Vagina (tissue), 2 donors: Measurements from ENCODE around the gene ACY1. TPM values are rescaled to one million over a fixed set of nuclear protein-coding genes. Genes with fewer than 3 reads are reported as not detected.

Experiments used
- DNase-seq, 2 donors: peaks; one replicate each; pipeline ENCODE4 v3.0.0-alpha.2; 2017; ENCODE audit errors: extremely low spot score in 2 of 2
- H3K27ac ChIP-seq: fragments of 200-600 bp; sonication (generic); one replicate; pipeline ENCODE4 v1.5.1; 2019
- H3K27me3 ChIP-seq: fragments of 200-600 bp; sonication (generic); one replicate; pipeline ENCODE4 v1.5.1; 2019
- H3K36me3 ChIP-seq, 2 donors: fragments of 200-600 bp; sonication (generic); one replicate each; pipeline ENCODE4 v1.5.1; 2017 to 2019
- H3K4me1 ChIP-seq: fragments of 200-600 bp; sonication (generic); one replicate; pipeline ENCODE4 v1.5.1; 2019
- H3K4me3 ChIP-seq, 2 donors: fragments of 200-600 bp; sonication (generic); 1 replicate in 1 of 2; 2 replicates in 1 of 2; pipeline ENCODE4 v1.5.1; 2016 to 2019
- H3K9me3 ChIP-seq: fragments of 200-600 bp; sonication (generic); one replicate; pipeline ENCODE4 v1.5.1; 2019
- POLR2A ChIP-seq, 2 donors: fragments of 450-650 bp; IDR thresholded peaks; one replicate each; pipeline ENCODE4 v1.6.1; 2017; ENCODE audit warnings: antibody characterized with exemption in 2 of 2, mild to moderate bottlenecking in 2 of 2, moderate library complexity in 2 of 2
- POLR2AphosphoS5 ChIP-seq, 2 donors: sonication (generic); formaldehyde crosslinking; IDR thresholded peaks; one replicate each; pipeline ENCODE4 v1.9.0; 2017; ENCODE audit warnings: antibody characterized with exemption in 2 of 2, mild to moderate bottlenecking in 2 of 2, low read depth in 1 of 2; ENCODE audit not compliant: insufficient read depth in 1 of 2
- intact Hi-C: fragments of 100-400 bp; cut with DNase I; formaldehyde crosslinking; loops from one replicate; pipeline ENCODE4 v1.15.1; 2023
- total RNA-seq: library from RNA; depleted of rRNA; stranded (reverse); fragments of >200 nt; gene quantifications from one replicate; pipeline ENCODE4 v1.2.3, GENCODE V29; 2016
- TF ChIP-seq, protein P1 (sequence below), 3 experiments: fragments of 450-650 bp in 2 of 3; fragments of 200-600 bp in 1 of 3; sonication (generic) in 1 of 3; IDR thresholded peaks; one replicate each; pipeline ENCODE4 v1.5.1; 2017 to 2019; ENCODE audit warnings: antibody characterized with exemption in 3 of 3, mild to moderate bottlenecking in 2 of 3, moderate library complexity in 2 of 3

Gene ACY1
- total RNA-seq, 1 donor from 2014 or later: 29.7 TPM

DNA sequence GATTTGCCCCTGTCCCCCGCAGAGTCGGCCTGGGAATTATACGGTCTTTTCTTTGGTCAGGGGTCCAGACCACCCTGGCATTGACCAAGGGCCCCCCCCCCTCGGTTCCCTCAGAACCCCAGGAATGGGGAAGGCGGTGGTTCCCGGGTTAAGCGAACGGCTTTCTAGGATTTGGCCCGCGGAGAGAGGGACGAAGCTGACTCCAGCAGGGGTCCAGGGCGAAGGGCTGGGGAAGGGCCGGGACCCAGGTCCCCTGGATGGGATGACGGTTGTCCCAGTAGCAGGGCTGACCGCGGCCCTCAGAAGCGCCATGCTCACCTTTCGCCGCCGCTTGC, 41.9 kb upstream of the ACY1 start:
- H3K4me1 ChIP-seq: peaks cover 31% of the 10 kb centered on the region
- H3K27ac ChIP-seq: no peak overlapping the region
- peak in 1 of 2 donors; percentile 81 for DNase-seq
- H3K9me3 ChIP-seq: no peaks in the 10 kb centered on the region
- TF ChIP-seq POLR2A (IDR thresholded peaks at IDR 0.05) (no peak), POLR2AphosphoS5 (IDR thresholded peaks at IDR 0.05; ENCODE audit: insufficient read depth in 1 of 2, low read depth in 1 of 2) (no peak)
- TF ChIP-seq, protein P1, sequence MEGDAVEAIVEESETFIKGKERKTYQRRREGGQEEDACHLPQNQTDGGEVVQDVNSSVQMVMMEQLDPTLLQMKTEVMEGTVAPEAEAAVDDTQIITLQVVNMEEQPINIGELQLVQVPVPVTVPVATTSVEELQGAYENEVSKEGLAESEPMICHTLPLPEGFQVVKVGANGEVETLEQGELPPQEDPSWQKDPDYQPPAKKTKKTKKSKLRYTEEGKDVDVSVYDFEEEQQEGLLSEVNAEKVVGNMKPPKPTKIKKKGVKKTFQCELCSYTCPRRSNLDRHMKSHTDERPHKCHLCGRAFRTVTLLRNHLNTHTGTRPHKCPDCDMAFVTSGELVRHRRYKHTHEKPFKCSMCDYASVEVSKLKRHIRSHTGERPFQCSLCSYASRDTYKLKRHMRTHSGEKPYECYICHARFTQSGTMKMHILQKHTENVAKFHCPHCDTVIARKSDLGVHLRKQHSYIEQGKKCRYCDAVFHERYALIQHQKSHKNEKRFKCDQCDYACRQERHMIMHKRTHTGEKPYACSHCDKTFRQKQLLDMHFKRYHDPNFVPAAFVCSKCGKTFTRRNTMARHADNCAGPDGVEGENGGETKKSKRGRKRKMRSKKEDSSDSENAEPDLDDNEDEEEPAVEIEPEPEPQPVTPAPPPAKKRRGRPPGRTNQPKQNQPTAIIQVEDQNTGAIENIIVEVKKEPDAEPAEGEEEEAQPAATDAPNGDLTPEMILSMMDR (IDR thresholded peaks at IDR 0.05): no peak
- H3K4me3 ChIP-seq: peak overlapping the region; percentile 69 to 76
- no peaks in the 10 kb centered on the region for H3K27me3 ChIP-seq
- intact Hi-C loops: loop anchor here (2.0 kb wide), 1 partner anchor 33 kb away; the partner anchor contains the start of genes ABHD14A and ABHD14B
- peaks cover 0 to 17% of the 10 kb centered on the region in 2 donors for H3K36me3 ChIP-seq

DNA sequence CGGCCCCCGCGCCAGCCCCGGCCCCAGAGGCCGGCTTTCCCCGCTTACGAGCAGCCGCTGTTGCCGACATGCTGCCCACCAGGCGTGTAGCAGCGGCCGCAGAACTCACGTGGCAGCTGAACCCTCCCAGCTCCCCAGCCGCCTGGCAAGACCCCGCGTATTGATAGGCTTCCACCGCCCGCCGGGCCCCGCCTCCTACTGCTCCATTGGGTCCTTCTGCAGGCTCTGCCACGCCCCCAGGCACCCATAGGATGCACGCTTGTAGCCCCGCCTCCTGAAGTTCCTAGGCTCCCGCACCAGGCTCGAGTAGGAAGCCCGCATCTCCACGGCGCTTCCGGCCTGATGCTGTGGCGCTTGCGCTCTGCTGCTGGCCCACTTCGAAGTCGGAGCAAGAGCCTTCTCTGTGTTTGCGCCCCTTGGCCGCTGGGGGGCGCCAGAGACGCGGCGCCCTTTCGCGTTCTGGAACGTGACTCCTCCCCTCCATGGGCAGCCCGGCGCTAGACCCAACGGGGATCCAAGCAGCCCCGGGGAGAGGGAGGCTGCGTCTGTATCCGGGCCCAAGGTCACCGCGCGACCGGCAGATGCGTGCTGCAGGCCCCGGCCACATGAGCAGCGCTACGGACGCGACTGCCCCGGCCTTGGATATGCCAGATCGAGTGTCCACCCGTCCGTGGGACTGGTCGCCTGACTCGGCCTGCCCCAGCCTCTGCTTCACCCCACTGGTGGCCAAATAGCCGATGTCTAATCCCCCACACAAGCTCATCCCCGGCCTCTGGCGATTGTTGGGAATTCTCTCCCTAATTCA, 41.3 kb upstream of the ACY1 start, which contains the start of the genes PARP3 and RRP9:
PARP3 (plus strand) TSS at position 566 of the 805 bp plus-strand sequence. CDS start 993 bp downstream, outside the sequence.
RRP9 (minus strand) TSS at position 107 of the 805 bp plus-strand sequence; CDS start at position 70, 37 bp downstream.
- Histone ChIP-seq H3K4me3 (peak within 1 kb of the TSS; percentile 69 to 76), H3K4me1 (peaks cover 31% of the 10 kb centered on the region), H3K27me3 (no peaks in the 10 kb centered on the region), H3K27ac (peak within 1 kb of the TSS; percentile 88), H3K36me3 (peaks cover 0 to 11% of the 10 kb centered on the region in 2 donors), H3K9me3 (no peaks in the 10 kb centered on the region)
- DNase-seq: peak; percentile 99 to 100
- intact Hi-C loops: loop anchor here (2.0 kb wide), 1 partner anchor 33 kb away; the partner anchor contains the start of genes ABHD14A and ABHD14B
- TF ChIP-seq POLR2AphosphoS5 (IDR thresholded peaks at IDR 0.05; ENCODE audit: insufficient read depth in 1 of 2, low read depth in 1 of 2) (peak; percentile 91 to 98), POLR2A (IDR thresholded peaks at IDR 0.05) (peak in 1 of 2 donors; percentile 40)
- TF ChIP-seq, protein P1 (IDR thresholded peaks at IDR 0.05): peak; percentile 98 to 100 (median 99)

DNA sequence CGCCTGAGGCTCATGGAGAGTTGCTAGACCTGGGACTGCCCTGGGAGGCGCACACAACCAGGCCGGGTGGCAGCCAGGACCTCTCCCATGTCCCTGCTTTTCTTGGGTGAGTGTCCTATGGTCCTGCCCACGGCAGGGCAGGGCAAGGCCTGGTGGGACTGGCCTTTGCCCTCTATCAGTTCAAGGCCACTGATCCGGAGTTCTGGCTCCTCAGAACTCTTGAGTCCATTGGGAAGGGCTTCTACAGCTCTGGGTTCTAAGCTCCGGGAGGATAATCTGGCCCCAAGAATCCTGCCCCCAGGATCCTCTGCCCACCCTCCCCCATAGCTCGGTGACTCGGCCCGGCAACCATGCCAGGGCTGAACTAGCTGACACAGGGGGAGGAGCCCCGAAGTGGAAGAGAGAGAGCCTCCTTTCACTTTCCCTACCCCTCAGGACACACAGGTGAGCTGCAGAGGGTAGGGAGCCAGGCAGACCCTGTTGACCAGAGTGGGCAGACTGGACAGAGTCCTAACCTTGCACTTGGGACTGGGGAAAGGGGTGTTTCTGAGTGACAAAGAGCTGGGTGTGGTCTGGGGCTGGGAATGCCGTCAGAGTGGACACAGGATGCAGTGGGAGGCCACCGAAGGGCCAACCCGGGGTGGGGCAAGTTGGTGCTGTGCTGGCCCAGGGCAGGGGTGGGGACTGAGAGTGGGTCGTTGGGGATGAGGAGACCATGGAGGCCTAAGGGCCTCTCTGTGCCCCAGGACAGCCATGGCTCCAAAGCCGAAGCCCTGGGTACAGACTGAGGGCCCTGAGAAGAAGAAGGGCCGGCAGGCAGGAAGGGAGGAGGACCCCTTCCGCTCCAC, 40.5 kb upstream of the ACY1 start:
- H3K9me3 ChIP-seq: no peaks in the 10 kb centered on the region
- DNase-seq: no peak
- TF ChIP-seq POLR2A (IDR thresholded peaks at IDR 0.05) (no peak), POLR2AphosphoS5 (IDR thresholded peaks at IDR 0.05; ENCODE audit: insufficient read depth in 1 of 2, low read depth in 1 of 2) (no peak)
- TF ChIP-seq, protein P1 (IDR thresholded peaks at IDR 0.05): no peak
- peak overlapping the region; percentile 88 for H3K27ac ChIP-seq
- intact Hi-C loops: no loop called here
- H3K27me3 ChIP-seq: no peaks in the 10 kb centered on the region
- H3K4me3 ChIP-seq: peak overlapping the region; percentile 38 to 69
- H3K4me1 ChIP-seq: peaks cover 31% of the 10 kb centered on the region
- H3K36me3 ChIP-seq: peaks cover 0 to 3% of the 10 kb centered on the region in 2 donors

DNA sequence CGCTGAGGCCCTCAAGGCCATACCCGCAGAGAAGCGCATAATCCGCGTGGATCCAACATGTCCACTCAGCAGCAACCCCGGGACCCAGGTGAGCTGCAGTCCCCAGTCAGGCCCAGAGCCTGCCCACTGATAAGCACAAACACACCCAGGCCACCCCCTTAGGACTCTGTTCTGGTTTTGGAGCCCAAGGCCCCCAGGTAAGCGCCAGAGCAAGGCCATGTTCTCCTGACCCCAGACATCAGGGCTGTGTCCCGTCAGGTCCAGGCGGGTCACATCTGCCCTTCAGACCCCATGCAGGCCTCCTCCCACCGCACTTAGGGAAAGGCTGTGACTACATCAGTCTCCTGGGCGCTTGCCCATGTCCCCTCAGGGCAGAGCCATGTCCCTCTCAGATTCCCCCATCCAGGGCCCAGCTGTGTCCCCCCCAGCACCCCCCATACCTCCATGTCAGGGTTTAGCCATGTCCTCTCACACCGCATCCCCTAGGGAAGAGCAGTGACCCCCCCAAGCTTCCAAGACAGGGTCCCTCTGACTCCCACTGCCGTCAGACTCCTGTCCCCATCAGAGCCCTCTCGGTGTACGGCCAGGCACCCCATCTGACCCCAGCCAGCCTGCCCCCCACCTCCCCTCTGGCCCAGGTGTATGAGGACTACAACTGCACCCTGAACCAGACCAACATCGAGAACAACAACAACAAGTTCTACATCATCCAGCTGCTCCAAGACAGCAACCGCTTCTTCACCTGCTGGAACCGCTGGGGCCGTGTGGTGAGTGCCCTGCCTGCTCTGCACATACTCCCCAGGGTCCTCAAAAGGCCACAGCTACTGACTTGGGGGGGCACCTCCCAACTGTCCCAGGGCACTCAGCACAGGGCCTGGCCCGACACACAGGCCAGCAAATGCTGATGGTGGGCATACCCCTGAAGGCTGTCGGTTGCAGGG, 39.6 kb upstream of the ACY1 start:
- Histone ChIP-seq H3K9me3 (no peaks in the 10 kb centered on the region), H3K27ac (peak overlapping the region; percentile 88), H3K27me3 (no peaks in the 10 kb centered on the region), H3K36me3 (no peaks in the 10 kb centered on the region), H3K4me3 (peak overlapping the region in 1 of 2 donors; percentile 38), H3K4me1 (peaks cover 31% of the 10 kb centered on the region)
- intact Hi-C loops: no loop called here
- DNase-seq: no peak
- TF ChIP-seq, protein P1 (IDR thresholded peaks at IDR 0.05): no peak
- no peak for TF ChIP-seq POLR2AphosphoS5 (IDR thresholded peaks at IDR 0.05; ENCODE audit: insufficient read depth in 1 of 2, low read depth in 1 of 2)
- TF ChIP-seq POLR2A (IDR thresholded peaks at IDR 0.05): no peak
